ENCODE data around the gene KIAA0825. TPM values are rescaled to one million over a fixed set of nuclear protein-coding genes. Genes with fewer than 3 reads are reported as not detected.

KIAA0825 gene
- total RNA-seq, 1 donor from 2014 or later = 4.2 TPM

DNA sequence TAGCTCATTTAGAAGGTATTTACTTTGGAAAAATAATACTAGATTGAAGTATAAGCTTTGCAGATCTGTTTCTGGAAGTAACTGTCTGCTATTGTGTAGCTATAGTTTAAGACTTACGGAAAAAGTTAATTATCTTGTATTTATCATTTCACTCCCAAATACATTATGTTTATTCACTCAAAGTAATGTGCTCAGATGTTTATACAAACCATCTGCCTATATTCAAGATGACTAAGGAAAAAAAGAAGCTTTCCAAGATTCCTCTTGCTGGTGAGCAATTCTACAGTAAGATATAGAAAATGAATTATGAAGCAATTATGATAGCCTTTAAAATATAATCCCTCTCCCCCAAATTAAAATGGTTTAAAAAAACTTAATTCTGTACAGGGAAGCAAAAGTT is 137.9 kb downstream of the KIAA0825 start:
- Mint-ChIP-seq H3K27me3 (no peaks in the 10 kb centered on the region), H3K9me3 (no peaks in the 10 kb centered on the region), H3K4me3 (no peak overlapping the region), H3K27ac (no peak overlapping the region), H3K4me1 (ENCODE audit: unreplicated experiment) (no peaks in the 10 kb centered on the region), H3K36me3 (no peaks in the 10 kb centered on the region)
- TF ChIP-seq, protein P1, sequence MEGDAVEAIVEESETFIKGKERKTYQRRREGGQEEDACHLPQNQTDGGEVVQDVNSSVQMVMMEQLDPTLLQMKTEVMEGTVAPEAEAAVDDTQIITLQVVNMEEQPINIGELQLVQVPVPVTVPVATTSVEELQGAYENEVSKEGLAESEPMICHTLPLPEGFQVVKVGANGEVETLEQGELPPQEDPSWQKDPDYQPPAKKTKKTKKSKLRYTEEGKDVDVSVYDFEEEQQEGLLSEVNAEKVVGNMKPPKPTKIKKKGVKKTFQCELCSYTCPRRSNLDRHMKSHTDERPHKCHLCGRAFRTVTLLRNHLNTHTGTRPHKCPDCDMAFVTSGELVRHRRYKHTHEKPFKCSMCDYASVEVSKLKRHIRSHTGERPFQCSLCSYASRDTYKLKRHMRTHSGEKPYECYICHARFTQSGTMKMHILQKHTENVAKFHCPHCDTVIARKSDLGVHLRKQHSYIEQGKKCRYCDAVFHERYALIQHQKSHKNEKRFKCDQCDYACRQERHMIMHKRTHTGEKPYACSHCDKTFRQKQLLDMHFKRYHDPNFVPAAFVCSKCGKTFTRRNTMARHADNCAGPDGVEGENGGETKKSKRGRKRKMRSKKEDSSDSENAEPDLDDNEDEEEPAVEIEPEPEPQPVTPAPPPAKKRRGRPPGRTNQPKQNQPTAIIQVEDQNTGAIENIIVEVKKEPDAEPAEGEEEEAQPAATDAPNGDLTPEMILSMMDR (conservative IDR thresholded peaks at IDR 0.05) = no peak
- no peak for DNase-seq (ENCODE audit: extremely low spot score, unreplicated experiment)

DNA sequence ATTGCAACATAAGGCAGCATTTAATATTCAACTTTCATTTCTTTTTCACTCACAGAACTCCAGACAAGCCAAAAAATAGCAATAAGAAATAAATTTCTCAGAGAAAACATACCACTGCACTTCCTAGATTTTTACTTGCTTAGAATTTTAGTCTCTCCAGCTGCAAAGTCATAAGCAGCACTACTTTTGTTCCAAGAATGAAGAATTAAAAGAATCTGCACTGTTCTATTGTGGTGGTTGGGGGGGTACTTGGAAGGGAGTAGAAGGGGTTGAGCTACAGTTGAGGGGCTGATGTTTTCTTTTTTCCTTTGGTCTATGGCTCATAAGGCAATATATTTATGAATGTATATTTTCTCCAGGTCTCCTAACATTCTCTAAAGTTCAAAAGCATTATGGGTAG is 144.5 kb downstream of the KIAA0825 start:
- no peaks in the 10 kb centered on the region for H3K36me3 Mint-ChIP-seq
- H3K27me3 Mint-ChIP-seq = no peaks in the 10 kb centered on the region
- no peaks in the 10 kb centered on the region for H3K9me3 Mint-ChIP-seq
- no peak overlapping the region for H3K27ac Mint-ChIP-seq
- DNase-seq (ENCODE audit: extremely low spot score, unreplicated experiment) = no peak
- H3K4me3 Mint-ChIP-seq = no peak overlapping the region
- TF ChIP-seq, protein P1 (conservative IDR thresholded peaks at IDR 0.05) = no peak
- H3K4me1 Mint-ChIP-seq (ENCODE audit: unreplicated experiment) = peaks cover 20% of the 10 kb centered on the region

DNA sequence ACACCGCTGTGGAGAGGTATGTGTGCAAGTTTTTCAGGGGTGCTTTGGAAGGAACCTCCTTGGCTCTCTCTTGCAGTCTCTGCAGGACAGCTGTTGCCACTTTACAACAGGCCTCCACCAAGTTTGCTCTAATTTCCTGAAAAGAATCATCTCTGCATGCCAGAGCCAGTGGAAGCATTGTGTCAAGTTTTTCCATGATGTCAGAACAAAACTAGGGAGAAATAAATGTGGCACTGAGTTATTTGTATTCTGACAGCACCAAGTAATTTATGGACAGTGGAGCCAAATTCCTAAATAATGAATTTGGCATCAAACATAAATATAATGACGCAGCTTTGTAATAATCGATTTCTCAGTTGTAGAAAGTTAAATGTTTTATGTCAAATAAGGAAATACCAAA is 146.9 kb downstream of the KIAA0825 start:
- TF ChIP-seq, protein P1 (conservative IDR thresholded peaks at IDR 0.05) = no peak
- Mint-ChIP-seq H3K27ac (no peak overlapping the region), H3K9me3 (no peaks in the 10 kb centered on the region), H3K4me3 (peak overlapping the region; percentile 4), H3K27me3 (no peaks in the 10 kb centered on the region), H3K4me1 (ENCODE audit: unreplicated experiment) (peaks cover 33% of the 10 kb centered on the region), H3K36me3 (no peaks in the 10 kb centered on the region)
- DNase-seq (ENCODE audit: extremely low spot score, unreplicated experiment) = no peak

DNA sequence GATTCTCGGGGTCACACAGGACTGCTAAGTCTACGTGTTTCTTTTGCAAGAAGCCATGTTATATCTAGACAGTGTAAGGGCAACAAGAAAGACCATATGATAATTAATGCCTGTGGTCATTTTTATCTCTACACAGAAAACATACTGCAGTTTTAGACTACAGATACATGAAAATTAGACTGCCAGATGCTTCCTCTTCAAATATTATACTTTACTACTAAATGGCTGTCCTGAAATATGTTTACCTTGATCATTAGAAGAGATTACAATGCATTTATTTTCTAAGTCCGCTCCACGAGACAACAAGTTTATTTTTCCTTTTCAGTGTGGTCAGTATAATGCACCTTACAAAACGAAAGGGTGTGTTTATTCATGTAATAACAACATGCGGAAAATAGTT is 147.6 kb downstream of the KIAA0825 start:
- Mint-ChIP-seq H3K4me3 (peak overlapping the region; percentile 45), H3K9me3 (no peaks in the 10 kb centered on the region), H3K36me3 (no peaks in the 10 kb centered on the region), H3K4me1 (ENCODE audit: unreplicated experiment) (peaks cover 33% of the 10 kb centered on the region), H3K27ac (no peak overlapping the region), H3K27me3 (no peaks in the 10 kb centered on the region)
- TF ChIP-seq, protein P1 (conservative IDR thresholded peaks at IDR 0.05) = no peak
- no peak for DNase-seq (ENCODE audit: extremely low spot score, unreplicated experiment)

DNA sequence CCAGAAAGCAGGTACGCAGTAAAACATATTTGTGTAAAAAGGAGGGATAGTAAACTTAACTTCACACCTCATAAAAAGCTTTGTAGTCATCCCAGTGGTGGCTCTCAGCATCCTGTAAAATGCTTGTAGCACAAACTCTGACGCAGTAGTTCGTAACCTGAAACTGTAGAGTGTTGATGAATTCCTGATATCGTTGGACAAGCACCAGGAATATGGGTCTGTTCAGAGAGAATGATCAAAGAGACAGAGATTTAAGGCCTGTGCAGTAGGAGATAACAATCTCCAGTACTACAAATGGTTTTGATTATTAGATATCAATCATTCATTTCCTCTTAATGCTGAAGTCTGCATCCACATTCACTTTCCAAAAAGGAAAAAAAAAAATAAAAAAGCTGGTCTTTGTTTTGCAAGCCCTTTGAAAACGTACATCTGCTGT is 148.5 kb downstream of the KIAA0825 start:
- no peaks in the 10 kb centered on the region for H3K9me3 Mint-ChIP-seq
- no peaks in the 10 kb centered on the region for H3K36me3 Mint-ChIP-seq
- no peaks in the 10 kb centered on the region for H3K27me3 Mint-ChIP-seq
- H3K4me3 Mint-ChIP-seq = peak overlapping the region; percentile 21
- no peak for DNase-seq (ENCODE audit: extremely low spot score, unreplicated experiment)
- TF ChIP-seq, protein P1 (conservative IDR thresholded peaks at IDR 0.05) = no peak
- peaks cover 33% of the 10 kb centered on the region for H3K4me1 Mint-ChIP-seq (ENCODE audit: unreplicated experiment)
- no peak overlapping the region for H3K27ac Mint-ChIP-seq

Measured in type B pancreatic cell (in vitro differentiated cells).